Measurements from ENCODE around the gene OR2A14.

The OR2A14 gene

GRCh38 chr7:144090667-144091066 is 32.3 kb upstream of the OR2A14 start:
- no peak for DNase-seq
- H3K27ac ChIP-seq = no peak overlapping the region
- no peaks in the 10 kb centered on the region for H3K36me3 ChIP-seq
- H3K27me3 ChIP-seq = no peaks in the 10 kb centered on the region
- intact Hi-C loops (cut with DNase I; ENCODE audit: low total_unique reads) = no loop called here
- TF ChIP-seq CTCF (IDR thresholded peaks at IDR 0.05) = no peak
- H3K4me1 ChIP-seq = no peaks in the 10 kb centered on the region
- no peak overlapping the region for H3K4me3 ChIP-seq
- peaks cover 0 to 10% (median 0%) of the 10 kb centered on the region in 3 donors for H3K9me3 ChIP-seq

- Histone ChIP-seq H3K4me3 (no peak overlapping the region), H3K36me3 (no peaks in the 10 kb centered on the region), H3K4me1 (no peaks in the 10 kb centered on the region), H3K9me3 (no peaks in the 10 kb centered on the region), H3K27ac (no peak overlapping the region), H3K27me3 (no peaks in the 10 kb centered on the region)
- no peak for TF ChIP-seq CTCF (IDR thresholded peaks at IDR 0.05)
- no peak for DNase-seq
- intact Hi-C loops (cut with DNase I; ENCODE audit: low total_unique reads) = no loop called here
Measured at GRCh38 chr7:144098776-144099175, 24.2 kb upstream of the OR2A14 start.

- TF ChIP-seq CTCF (IDR thresholded peaks at IDR 0.05) = no peak
- H3K27me3 ChIP-seq = no peaks in the 10 kb centered on the region
- H3K27ac ChIP-seq = no peak overlapping the region
- H3K4me3 ChIP-seq = no peak overlapping the region
- no peaks in the 10 kb centered on the region for H3K36me3 ChIP-seq
- intact Hi-C loops (cut with DNase I; ENCODE audit: low total_unique reads) = no loop called here
- H3K4me1 ChIP-seq = no peaks in the 10 kb centered on the region
- no peaks in the 10 kb centered on the region for H3K9me3 ChIP-seq
- DNase-seq = no peak
Measured at GRCh38 chr7:144100607-144101006, 22.4 kb upstream of the OR2A14 start.

- Histone ChIP-seq H3K9me3 (no peaks in the 10 kb centered on the region), H3K4me3 (no peak overlapping the region), H3K27me3 (no peaks in the 10 kb centered on the region), H3K36me3 (no peaks in the 10 kb centered on the region), H3K27ac (no peak overlapping the region), H3K4me1 (no peaks in the 10 kb centered on the region)
- DNase-seq = no peak
- TF ChIP-seq CTCF (IDR thresholded peaks at IDR 0.05) = no peak
- intact Hi-C loops (cut with DNase I; ENCODE audit: low total_unique reads) = no loop called here
Measured at GRCh38 chr7:144102041-144102440, 20.9 kb upstream of the OR2A14 start.

GRCh38 chr7:144105211-144105610 is 17.8 kb upstream of the OR2A14 start:
- no peak overlapping the region for H3K4me3 ChIP-seq
- H3K36me3 ChIP-seq = no peaks in the 10 kb centered on the region
- TF ChIP-seq CTCF (IDR thresholded peaks at IDR 0.05) = no peak
- H3K27me3 ChIP-seq = no peaks in the 10 kb centered on the region
- no peaks in the 10 kb centered on the region for H3K4me1 ChIP-seq
- intact Hi-C loops (cut with DNase I; ENCODE audit: low total_unique reads) = no loop called here
- H3K9me3 ChIP-seq = no peaks in the 10 kb centered on the region
- DNase-seq = no peak
- no peak overlapping the region for H3K27ac ChIP-seq

- no peak for TF ChIP-seq CTCF (IDR thresholded peaks at IDR 0.05)
Measured at GRCh38 chr7:144109283-144109682, 13.7 kb upstream of the OR2A14 start, which contains the start of gene OR2A2. OR2A2 (plus strand) TSS chr7:144109583; CDS start chr7:144109583, 0 bp downstream.

More at GRCh38 chr7:144109283-144109682, 13.7 kb upstream of the OR2A14 start, which contains the start of gene OR2A2:
- Histone ChIP-seq H3K9me3 (no peaks in the 10 kb centered on the region), H3K4me1 (no peaks in the 10 kb centered on the region), H3K4me3 (no peak within 1 kb of the TSS), H3K27me3 (no peaks in the 10 kb centered on the region), H3K36me3 (no peaks in the 10 kb centered on the region), H3K27ac (no peak within 1 kb of the TSS)
- intact Hi-C loops (cut with DNase I; ENCODE audit: low total_unique reads) = no loop called here
- no peak for DNase-seq

Measured in tibial artery (tissue), 4 donors.